Limb (tissue), 2 donors: Measurements from ENCODE around the gene OTOF.

Source experiments
- DNase-seq, 2 donors: peaks; one replicate each; pipeline ENCODE4 v3.0.0-alpha.2; 2016; ENCODE audit errors: extremely low spot score in 2 of 2

The OTOF gene

DNA sequence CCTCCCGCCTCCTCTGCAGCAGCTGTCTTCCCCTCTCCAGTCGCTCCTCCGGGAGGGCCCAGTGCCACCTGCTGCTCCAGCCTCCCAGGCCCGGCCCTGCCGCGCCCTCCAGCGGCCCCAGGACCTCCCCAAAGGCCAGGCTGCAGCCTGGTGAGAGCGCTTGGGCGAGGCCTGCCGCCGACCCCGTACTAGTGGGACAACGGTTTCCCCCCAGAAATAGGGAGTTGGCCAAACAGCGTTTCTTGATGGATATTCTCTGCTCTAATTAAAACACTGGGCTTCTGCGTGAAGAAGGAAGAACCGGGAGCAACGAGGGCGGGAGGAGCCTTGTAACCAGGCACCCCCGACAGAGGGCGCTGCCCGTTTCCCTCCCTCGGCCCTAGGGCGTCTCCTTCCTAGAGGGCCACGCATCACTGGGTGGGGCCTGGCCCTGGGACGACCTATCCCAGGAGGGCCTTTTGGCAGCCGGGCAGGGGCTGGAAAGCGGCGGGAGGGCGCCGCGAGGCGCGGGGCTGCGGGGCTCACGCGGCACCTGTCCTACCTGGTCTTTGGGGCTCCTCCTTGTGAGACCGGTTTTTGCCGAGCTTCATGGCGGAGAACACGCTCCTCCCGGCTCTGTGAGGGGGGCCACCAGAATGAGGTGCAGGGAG lies 25.4 kb upstream of the OTOF start:
- peak; percentile 65 to 84 for DNase-seq

- DNase-seq: no peak
These were observed 22.5 kb upstream of the OTOF start for GRCh38 chr2:26500406-26500805.

DNA sequence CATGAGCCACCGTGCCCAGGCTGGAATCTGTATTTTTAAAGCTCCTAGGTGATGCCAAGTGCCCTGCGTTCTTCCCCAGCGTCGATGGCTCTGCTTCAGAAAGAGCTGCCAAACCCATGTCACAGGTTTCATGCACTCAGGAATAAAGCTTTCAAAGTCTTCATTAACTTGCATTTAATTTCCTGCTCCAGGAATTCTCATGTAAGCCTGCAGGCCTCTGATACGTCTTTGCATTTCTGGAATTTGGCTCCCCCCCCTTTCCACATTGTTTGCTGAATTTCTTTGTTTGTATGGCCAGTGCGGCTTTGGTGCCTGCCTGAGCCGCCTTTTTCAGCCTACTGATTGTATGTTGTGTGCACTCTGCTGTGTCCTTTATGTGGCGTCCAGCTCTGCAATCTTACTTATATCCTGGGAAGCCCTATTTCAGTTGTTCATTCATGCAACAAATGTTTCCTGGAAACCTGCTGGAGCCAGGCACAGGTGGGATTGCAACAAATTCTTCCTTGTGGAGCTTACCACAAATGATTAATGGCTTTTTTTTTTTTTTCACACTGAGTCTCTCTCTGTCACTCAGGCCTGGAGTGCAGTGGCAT lies 17.9 kb upstream of the OTOF start:
- no peak for DNase-seq

DNA sequence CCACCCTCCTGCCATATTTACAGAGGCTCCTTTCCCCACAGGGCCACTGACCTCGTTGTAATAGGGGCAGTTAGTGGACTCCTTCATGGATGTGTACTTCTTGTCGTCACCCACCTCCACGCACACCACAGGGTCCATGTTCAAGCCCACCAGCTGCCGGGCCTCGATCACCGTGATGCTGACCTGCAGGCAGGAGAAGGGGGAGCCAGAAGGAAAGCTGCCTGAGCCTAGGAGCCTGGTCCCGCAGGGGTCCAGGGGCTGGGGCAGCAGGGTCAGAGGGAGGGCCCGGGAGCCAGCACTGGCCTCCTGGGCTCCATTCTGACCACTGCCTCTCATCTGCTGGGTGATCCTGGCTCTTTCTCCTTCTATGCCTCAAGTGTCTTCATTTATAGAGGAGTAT lies 17.0 kb upstream of the OTOF start:
- no peak for DNase-seq

- no peak for DNase-seq
These were observed 16.3 kb upstream of the OTOF start for GRCh38 chr2:26494199-26494598.

- no peak for DNase-seq
These were observed 15.6 kb upstream of the OTOF start for GRCh38 chr2:26493566-26493965.

DNA sequence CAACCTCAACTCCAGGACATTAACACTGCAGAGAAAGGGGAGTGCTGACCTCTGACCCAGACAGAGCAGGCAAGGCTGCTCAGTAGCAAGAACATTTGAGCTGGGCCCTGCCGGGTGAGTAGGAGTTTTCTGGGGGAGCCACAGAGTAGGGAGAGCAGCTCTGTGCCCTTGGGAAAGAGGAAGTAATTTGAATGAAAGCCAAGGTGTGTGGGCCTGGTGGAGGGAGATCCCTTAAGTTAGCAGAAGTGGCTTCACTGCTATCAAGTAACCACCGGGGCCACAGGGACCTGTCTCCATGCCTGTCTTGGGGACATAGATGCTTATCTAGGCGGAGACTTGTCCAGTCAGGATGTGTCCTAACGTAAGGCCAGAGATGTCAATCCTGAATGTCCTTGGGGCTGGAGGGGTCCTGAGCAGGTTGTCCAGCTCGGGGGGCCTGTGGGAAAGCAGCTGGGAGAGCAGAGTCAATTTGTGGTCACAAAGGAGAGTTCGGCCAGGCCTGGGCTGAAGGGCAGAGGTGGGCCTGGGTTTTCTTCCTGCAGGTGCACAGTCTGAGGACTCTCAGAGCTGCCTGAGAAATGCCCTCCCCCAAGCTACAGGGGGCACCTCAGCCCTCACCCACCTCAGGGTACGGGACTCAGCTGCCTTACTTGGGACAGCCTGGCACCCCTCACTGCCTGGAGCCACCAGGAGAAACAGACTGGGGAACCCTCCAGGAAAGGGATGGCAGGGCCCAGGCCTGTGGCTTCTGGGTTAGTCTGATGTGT lies 15.0 kb upstream of the OTOF start:
- DNase-seq: no peak

DNA sequence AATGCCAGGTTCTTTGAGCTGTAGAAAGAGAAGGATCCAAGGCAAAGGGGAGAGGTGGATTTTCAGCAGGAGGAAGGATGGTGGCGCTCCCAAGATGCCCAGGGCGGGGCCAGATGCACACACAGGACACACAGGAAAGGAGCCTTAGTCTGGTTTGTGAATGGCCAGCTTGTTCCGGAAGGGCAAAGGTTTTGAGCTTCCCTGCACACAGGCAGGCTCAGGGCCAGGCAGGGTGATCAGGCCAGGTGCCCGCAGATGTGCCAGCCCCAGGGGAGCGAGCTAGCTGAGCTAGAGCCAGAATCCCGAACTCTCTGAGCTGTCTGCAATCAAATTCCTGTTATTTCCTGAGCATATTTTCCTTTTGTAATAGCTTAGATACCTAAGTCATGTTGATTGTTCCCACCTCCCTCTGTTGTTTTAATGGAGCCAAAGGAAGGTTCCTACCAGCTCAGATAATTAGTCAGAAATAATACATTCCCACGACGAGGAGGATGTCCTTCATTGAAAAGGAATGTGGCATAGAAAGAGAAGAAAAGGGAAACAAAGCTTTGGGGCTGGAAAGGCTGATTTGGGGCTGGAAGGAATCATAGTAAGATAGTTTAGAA lies 13.7 kb upstream of the OTOF start:
- no peak for DNase-seq

- DNase-seq: no peak
These were observed 11.4 kb upstream of the OTOF start for GRCh38 chr2:26489213-26489850.

- DNase-seq: no peak
These were observed 10.7 kb upstream of the OTOF start for GRCh38 chr2:26488463-26489212.

DNA sequence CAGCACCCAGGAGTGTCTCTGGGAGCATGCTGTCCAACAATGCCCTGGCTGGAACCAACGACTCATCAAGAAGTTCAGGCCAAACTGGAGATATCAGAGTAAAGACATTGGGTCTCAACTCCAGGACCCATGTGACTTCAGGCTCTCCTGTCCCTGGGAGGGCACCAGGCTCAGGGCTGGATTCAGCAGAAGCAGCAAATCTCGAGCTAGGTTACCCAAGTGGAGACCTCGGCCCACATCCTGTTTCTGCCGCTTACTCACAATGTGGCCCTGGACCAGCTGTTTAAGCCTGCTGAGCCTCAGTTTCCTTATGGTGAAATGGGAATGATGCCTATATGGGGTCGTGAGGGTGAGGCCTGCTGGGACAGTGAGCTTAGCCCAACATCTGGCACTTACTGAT lies 9.3 kb upstream of the OTOF start:
- no peak for DNase-seq

DNA sequence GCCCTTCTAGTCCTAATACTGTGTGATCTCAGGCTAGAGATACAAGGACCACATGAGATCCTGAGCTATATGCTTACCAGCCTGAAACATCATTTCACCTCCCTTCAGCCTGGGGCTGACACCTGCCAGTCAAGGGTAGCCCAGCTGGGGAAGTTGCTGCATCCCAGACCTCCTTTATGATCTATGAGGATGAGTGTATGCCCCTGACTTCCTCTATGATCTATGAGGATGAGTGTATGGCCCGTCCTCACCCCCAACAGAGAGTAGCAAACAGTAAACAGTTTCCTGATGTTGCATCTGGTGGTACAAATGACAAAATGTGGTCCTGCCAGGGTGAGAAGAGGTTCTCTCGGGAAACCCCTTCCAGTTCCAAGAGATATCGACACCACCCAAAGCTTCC lies 8.9 kb upstream of the OTOF start:
- DNase-seq: no peak

GRCh38 chr2:26485725-26486418 lies 7.9 kb upstream of the OTOF start:
- no peak for DNase-seq

DNA sequence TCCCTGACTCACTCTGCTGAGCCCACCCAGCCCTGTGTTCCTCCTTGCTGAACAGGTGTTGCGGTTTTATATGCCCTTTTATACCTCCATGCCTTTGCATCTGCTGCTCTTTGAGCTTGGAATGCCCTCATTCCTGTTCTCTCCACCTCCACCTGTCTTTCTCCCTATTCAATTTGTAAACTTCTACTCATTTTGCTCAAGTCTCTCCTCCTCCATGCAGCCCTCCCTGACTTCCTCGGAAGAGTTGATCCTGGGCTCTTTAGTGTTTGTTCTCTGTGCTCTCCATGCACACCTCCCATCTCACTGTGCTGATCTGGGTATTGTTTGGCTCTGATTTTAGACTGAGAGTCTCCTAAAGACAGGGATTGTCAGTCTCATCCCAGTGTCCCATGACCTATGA lies 7.2 kb upstream of the OTOF start:
- DNase-seq: no peak

- DNase-seq: no peak
These were observed 6.7 kb upstream of the OTOF start for GRCh38 chr2:26484579-26484978.

DNA sequence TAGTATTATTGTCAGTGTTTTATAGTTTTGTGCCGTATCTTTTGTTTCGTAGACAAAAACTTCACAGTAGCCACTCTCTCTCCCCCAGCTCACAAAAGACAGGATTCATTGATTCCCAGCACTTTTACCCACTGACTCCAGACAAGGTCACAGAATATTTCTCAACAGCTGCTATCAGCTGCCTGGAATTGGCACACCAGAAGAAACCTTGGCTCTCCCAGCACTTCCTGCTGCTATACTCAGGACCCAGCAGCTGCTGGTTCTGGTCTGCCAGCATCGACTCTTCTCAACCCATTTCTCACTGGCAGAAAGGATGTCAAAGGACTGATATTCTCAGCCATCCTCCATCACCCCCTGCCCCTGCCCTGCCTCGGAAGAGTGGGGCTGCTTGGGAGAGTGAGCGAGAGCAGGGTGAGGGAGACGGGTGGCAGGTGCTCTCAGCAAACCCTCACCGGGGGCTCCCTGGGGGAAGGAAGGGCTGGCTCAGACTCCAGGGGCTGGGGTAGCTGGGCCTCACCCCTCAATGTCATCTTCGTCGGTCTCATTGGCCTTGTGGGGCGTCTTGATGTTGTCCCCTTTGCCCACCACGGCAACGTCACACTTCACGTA lies 6.1 kb upstream of the OTOF start:
- peak in 1 of 2 donors; percentile 41 for DNase-seq

- no peak for DNase-seq
These were observed 5.6 kb upstream of the OTOF start for GRCh38 chr2:26483516-26483915.

GRCh38 chr2:26483027-26483326 lies 5.1 kb upstream of the OTOF start:
- no peak for DNase-seq

- no peak for DNase-seq
These were observed 4.5 kb upstream of the OTOF start for GRCh38 chr2:26482211-26483026.

GRCh38 chr2:26481706-26482105 lies 3.8 kb upstream of the OTOF start:
- DNase-seq: no peak
